ENCODE measurements around the gene ZGRF1.
"Not testable (repeated sequence)": the region's sequence is repeated elsewhere in the genome, so short reads cannot be mapped to it uniquely, and the experiment has no call there.

Gene ZGRF1

DNA sequence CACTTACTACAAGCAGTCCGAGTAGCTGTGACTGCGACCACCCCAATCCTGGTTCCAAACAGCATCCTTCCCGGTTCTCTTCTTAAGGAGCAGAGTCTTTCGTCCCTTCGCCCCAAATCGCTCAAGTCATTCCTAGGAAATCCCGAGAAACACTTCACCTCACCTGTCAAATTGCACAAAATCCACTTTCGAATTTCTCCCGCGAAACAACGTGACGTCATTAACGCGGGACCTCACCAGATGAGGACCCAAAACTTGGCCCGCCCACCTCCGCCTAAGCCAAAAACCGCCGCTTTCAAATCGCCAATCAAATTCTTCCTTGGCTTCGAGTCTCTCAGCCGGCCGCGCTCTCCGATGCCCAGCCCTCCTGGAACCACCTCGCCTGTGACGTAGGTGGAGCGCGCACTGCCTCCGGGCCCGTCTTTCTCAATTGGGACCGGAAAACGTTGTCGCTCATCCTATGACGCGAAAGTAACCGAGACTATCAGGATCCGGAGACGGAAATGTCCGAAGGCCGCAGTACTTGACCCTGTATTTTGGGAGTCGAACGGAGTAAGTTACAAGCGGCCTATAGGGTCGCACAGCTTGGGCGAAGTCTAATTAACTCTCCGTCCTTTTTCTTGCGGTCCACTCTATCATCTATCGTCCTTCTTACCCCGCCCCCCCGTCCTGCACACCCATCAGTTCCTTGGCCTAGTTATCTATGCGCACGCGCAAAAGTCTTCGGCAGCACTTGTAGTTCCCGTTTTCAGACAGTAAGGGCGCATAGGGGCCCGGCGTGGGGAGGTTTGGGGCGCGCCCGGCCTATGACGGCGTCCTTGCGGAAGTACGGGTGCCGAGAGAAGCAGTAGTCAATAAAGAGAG lies at the start of gene ZGRF1, which contains the start of gene LARP7:
Gene ZGRF1 (minus strand): TSS at position 222 of the 864 bp plus-strand sequence. CDS start 3,733 bp downstream, outside the sequence.
Gene LARP7 (plus strand): TSS at position 456 of the 864 bp plus-strand sequence. CDS start 7,527 bp downstream, outside the sequence.
- DNase-seq, result peak; percentile 98 to 99

GRCh38 chr4:112680996-112681395 lies 44.3 kb upstream of the ZGRF1 start:
- no peak for DNase-seq

GRCh38 chr4:112677519-112678091 lies 40.9 kb upstream of the ZGRF1 start:
- DNase-seq, result no peak

- no peak for DNase-seq
These were observed 37.7 kb upstream of the ZGRF1 start for GRCh38 chr4:112674376-112674775.

DNA sequence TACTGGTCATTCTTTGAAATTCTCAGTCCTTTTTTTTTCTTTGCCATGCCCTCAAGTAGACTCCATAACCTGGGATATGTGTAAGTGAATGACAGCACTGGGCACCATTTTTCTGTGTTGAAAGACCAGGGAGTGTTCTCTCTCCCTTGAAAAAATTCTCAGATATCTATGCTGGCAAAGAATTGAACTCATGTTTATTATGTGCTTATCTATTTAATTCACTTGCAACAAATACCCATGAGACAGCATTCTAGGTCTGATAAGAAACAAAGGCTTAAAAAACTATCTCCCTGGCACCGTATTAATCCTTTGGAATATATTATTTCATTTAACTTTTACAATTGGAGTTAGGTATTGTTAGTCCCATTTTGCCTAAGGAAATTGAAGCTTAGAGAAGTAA lies 37.0 kb upstream of the ZGRF1 start:
- DNase-seq, result no peak

GRCh38 chr4:112673076-112673475 lies 36.4 kb upstream of the ZGRF1 start:
- no peak for DNase-seq

- no peak for DNase-seq
These were observed 31.4 kb upstream of the ZGRF1 start for GRCh38 chr4:112668131-112668530.

- no peak for DNase-seq
These were observed 27.9 kb upstream of the ZGRF1 start for GRCh38 chr4:112664611-112665010.

- DNase-seq, result not testable (repeated sequence)
These were observed 19.4 kb upstream of the ZGRF1 start for GRCh38 chr4:112656115-112656514.

DNA sequence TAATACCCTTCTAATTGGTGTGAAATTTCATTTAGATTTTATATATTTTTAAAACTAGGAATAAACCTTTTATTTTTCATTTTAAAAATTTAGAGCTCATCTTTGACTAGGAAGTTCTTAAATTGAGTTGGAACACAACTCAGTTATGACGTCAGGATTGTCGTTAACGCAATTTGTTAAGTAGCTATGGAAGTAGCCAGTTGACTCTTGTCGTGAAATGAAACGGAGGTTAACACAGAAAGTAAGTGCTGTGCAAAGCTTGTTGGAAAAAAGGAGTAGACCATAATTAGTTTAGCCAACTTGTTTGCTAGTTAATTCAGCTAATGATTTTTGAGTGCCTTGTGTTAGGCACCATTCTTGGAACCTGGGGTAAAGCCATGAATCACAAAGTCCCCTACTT lies 18.6 kb upstream of the ZGRF1 start:
- no peak for DNase-seq

- DNase-seq, result no peak
These were observed 15.5 kb upstream of the ZGRF1 start for GRCh38 chr4:112652216-112652615.

DNA sequence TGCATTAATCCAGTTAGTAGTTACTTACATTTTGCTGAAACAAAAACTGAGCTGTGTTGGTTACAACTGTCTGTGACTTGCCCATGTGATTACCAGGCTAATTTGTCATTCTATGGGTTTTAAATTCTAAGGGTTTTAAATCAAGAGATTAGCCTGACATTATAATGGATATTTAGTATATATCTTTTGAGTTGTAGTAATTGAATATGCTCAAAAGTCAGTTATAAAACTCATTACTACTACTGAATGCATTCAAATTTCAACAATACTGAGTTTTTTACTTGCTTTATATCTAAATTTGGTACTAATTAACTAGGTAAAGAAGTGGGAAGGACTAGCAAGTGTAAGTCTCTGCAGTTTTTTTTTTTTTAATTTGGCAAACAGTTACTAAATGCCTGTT lies 14.9 kb upstream of the ZGRF1 start:
- DNase-seq, result no peak

GRCh38 chr4:112650332-112650731 lies 13.6 kb upstream of the ZGRF1 start:
- DNase-seq, result no peak

GRCh38 chr4:112649055-112649408 lies 12.3 kb upstream of the ZGRF1 start:
- no peak for DNase-seq

DNA sequence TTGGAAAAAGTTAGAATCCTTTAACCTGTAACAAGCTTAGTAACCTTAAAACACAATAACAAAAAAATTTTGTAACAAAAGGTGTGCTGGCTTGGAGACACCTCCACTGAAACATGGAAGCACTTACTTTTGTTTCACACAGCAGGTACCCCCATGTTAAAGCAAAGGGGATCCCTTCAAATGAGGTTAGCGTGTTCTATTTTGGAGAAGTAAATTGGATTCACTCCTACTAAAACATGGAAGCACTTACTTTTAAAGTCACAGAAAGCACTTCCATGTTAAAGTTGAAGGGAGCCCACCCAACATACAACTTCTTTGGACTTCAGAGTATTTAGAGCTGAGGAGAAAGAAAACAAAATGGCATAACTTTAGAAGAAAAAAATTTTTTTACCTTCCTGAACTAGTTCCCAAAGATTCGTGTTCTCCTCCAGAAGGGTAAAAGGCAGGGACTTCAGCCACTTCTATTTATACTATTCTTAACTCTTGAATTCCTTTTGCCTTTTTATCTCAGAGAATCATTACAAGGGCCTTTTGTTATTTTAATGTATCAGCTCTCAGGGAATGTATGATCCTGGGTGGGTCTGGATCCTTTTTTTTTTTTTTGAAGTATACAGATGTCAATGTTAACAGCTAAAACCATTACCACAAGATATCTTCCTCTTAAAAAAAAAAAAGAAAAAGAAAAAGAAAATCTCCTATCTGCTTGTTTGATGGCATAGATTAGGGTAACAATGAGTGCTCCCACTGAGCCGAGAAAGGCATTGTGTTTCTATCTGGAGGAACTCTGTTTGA lies 11.8 kb upstream of the ZGRF1 start:
- DNase-seq, result no peak

- no peak for DNase-seq
These were observed 11.1 kb upstream of the ZGRF1 start for GRCh38 chr4:112647785-112648184.

DNA sequence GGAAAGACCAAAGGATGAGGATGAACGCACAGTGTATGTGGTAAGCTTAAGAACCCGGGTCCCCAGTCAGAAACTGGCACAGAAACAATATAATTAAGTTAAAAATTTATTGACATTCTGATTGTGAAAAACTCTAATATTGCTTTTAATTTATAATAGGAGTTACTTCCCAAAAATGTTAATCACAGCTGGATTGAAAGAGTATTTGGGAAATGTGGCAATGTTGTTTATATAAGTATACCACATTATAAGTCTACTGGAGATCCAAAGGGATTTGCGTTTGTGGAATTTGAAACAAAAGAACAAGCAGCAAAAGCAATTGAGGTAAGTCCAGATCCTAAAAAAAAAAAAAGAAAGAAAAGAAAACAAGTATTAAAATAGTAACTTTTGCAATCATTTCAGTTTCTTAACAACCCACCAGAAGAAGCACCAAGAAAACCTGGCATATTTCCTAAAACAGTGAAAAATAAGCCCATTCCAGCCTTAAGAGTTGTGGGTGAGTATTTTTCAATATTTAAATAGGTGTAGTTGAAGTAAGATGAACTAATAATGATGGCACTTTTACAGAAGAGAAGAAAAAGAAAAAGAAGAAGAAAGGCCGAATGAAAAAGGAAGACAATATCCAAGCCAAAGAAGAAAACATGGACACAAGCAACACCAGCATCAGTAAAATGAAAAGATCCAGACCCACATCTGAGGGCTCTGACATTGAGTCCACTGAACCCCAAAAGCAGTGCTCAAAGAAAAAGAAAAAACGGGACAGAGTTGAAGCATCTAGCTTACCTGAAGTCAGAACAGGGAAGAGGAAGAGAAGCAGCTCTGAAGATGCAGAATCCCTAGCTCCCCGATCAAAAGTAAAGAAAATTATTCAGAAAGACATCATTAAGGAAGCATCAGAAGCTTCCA lies 10.2 kb upstream of the ZGRF1 start:
- DNase-seq, result no peak

DNA sequence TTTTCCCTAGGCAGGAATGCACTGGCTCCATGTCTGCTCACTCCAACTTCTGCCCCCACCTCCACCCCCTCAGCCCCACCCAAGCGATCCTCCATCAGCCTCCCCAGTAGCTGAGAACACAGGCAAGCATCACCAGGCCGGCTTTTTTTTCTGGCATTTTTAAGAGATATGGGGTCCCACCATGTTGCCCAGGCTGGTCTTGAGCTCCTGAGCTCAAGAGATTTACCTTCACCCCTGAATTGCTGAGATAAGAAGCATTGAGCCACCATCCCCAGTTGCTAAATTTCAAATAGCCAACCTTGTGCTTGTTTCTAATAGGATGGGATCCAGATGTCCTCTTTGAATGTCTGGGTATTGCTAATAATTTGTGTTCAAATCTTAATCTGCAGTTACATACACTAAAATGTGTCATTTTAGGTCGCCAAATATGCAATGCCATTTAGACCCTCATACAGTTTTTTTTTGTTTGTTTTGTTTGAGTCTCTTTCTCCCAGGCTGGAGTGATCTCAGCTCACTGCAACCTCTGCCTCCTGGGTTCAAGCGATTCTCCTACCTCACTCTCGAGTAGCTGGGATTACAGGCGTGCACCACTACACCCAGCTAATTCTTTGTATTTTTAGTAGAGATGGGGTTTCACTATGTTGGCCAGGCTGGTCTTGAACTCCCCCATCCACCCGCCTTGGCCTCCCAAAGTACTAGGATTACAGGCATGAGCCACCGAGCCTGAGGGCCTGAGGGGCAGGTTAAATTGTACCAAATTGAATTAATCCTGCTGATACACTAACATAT lies 9.0 kb upstream of the ZGRF1 start:
- DNase-seq, result no peak

DNA sequence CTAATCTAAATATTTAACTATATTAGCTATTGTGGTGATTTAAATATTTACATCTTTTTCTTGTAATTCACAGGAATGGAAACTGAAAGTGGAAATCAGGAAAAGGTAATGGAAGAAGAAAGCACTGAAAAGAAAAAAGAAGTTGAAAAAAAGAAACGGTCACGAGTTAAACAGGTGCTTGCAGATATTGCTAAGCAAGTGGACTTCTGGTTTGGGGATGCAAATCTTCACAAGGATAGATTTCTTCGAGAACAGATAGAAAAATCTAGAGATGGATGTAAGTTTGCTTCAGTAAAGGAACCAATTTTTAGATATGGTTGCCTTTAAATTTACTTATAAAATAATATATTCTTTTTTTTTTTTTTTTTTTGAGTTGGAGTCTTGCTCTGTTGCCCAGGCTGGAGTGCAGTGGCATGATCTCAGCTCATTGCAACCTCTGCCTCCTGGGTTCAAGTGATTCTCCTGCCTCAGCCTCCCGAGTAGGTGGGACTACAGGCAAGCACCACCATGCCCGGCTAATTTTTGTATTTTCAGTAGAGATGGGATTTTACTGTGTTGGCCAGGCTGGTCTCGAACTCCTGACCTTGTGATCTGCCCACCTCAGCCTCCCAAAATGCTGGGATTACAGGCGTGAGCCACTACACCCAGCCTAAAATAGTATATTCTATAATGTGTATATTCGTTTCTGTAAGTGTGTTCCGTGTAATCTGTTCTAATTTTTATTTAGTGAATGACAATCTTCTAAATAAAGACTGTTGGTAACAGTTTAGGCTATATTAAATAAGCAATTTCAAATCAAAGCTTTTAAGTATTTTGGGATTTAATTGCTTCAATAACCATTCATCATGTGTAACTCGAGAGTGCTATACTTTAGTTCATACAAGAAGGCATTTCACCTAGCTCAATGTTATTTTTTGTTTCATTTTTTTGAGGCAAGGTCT lies 8.2 kb upstream of the ZGRF1 start:
- DNase-seq, result not testable (repeated sequence)

GRCh38 chr4:112642526-112642925 lies 5.8 kb upstream of the ZGRF1 start:
- DNase-seq, result no peak

GRCh38 chr4:112637552-112637866 lies 800 bp upstream of the ZGRF1 start:
- no peak for DNase-seq

All from NCI-H526 (cell line).